ENCODE results near the gene TBC1D22A.
"Not testable (repeated sequence)": the region's sequence is repeated elsewhere in the genome, so short reads cannot be mapped to it uniquely, and the experiment has no call there.

TBC1D22A gene

DNA sequence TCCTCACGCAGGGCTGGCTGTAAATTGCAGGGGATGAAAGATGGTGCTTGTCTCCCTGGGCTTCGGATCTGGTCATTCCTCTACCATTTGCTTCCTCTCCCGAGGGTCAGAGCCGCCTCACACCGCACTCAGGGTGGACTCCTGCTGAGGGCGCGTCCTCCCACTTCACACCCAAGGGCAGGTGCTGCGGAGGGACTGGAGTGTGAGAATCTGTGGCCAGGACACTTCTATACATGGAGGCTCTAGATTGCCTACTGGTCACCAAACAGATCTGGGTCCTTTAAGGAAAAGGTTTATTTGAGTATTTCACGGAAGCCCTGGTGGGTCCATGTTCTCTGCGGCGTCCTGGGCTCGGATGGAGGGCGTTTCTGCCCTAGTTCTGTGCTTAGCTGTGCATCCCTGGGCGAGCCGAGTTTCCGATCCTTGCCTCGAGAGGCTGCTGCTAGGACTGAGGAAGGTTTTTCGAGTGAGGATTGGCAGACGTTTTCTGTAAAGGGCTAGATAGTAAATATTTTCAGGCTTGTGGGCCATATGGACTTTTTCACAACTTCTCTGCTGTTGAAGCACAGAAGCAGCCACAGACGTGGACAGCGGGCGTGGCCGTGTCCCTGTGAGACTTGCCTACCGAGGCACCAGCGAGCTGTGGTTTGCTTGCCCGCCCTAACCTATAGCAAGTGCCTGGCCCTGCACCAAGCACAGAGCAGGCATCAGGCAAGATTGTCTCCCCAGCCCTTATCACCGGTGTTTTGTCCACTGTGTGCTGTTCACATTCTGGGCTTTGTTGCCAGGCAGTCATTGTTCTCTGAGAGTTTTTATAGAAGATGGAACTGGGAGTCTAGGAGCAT, 279.0 kb downstream of the TBC1D22A start:
- DNase-seq = no peak

GRCh38 chr22:47042116-47042825, 279.8 kb downstream of the TBC1D22A start:
- no peak for DNase-seq

GRCh38 chr22:47042861-47043496, 280.5 kb downstream of the TBC1D22A start:
- DNase-seq = no peak

GRCh38 chr22:47043835-47044721, 281.6 kb downstream of the TBC1D22A start:
- DNase-seq = no peak

DNA sequence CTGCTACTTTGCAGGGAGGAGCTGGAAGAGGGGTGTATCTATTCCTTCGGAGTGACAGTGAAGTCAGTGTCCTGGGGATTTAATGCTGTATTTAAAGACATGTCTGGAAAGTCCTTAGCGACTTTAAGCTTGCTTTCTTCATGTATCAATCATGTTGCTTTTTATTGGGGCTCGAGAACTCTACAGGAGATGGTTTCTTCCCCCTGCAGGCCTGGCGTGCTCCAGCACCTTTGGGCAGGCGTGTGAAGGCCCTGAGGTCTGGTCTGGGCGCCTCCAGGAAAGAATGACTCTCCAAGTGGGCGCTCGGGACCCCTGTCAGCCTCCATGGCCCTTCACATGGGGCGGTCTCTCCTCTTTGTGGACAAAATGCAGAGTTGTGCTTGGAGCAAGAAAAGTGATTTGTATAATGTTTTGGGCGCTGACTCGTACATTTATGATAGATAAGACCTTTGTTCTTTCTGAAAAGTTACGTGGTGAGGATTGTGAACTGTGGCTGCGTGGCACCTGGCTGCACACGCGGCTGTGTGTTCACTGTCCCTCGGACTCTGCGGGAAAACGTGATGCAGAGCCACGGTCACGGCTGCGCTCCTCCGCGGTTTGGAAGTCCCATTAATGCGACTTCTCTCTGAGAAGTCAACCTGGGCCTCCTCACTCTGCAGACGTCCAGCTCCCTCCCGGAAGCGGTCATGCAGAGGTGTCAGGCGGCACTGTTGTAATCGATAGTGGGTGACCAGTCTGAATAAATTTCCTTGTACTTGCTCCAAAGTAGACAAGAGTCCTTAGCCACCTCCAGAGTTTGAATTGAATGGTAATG, 282.5 kb downstream of the TBC1D22A start:
- DNase-seq = no peak

DNA sequence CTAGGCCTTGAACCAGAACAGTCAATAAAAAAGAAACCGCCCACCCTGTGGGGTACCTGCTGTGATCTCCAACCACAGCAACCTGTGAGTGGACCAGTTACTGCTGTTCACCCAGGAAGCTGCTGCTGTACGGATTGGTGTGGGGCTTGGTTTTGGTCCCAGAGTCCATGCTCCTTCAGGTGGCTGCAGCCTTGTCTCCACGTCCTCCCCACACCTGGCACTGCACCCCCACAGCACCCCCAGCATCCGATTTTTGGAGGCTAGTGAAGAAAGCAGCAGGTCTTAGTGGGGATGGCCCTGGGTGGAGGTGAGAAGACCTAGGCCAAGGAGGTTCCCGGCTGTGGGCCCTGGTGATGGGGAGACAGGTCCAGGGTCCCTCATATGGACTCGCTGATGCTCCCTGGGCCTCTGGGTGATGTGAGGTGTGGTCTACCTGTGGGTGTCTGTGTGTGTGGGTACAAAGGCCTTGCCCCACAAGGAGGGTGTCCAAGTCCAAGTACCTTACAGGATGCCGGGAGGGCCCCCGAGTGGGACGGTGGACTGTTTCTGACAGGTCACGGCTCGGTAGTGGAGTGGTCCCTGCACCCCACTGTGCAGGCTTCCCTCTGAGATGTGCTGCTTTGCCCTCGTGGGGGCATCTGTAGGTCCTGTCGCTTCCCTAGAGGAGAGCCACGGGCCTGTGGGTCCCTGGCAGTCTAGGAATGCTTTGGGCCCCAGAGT, 283.4 kb downstream of the TBC1D22A start:
- no peak for DNase-seq

DNA sequence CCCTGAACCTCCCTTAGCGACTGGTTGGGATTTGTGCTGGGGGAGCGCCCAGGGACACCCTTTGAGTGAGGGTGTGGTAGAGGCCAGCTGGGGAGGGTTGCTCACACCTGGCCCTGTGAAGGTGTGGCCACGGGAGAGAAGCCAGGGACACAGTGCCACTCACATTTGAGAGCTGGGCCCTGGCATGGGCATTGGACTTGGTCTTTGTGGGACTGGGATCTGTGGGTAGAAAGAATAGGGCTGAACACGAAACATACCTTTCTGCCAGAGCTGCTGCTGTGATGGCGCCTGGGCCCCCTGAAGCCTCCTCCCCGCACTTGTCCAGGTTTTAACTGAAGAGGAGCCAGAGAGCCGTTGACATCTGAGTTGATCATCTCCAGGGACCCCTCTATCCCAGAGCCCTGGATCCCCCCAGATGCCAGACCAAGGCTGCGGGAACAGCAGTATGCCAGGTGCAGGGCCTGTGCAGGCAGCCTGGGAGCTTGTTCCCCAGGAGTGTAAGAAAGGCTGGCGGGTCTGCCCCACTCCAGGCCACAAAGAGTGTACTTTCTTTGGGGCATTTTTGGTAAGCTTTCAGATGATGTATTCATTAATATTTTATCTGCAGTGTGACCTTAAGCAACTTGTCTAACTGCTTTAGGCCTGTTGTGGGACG, 284.1 kb downstream of the TBC1D22A start:
- no peak for DNase-seq

DNA sequence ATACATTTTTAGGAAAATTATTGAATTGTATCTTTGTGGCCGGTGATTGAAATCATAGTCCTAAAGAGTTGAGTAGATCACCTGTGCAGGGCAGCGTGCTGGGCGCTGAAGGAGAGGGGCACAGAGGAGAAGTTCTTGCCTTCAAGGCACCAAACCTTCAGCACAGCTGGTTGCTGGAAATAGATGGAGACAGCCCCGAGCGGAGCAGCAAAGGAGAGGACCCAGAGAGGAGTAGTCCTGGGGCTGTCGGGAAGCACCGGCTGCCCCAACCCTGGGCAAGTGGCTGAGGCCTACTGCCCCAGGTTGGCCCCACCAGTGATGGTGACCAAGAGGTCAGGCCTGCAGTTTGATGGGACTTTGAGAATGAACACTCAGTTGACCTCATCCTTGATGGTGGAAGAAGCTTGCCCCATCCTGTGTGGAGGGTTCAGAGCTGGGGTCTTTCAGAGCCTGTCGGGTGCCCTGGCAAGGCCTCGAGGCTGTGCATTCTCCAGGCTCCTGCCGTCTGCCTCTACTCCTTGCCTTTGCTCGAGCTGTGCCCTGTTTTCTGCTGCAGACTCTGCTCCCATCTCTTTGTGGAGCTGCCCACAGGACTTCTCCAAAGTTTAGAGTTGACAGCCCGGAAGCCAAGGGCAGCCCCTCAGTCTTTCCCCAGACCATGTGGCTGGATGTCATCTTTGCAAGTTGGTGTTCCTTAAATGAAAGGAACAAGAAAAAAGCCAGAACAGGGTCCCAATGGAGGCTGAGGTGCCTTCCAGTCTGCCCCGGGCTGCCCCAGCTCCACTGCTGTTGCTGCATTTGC, 285.1 kb downstream of the TBC1D22A start:
- DNase-seq = no peak

GRCh38 chr22:47048123-47049077, 285.9 kb downstream of the TBC1D22A start:
- no peak for DNase-seq

GRCh38 chr22:47049078-47049624, 286.7 kb downstream of the TBC1D22A start:
- no peak for DNase-seq

- DNase-seq = not testable (repeated sequence)
Observed at GRCh38 chr22:47049736-47050400, 287.4 kb downstream of the TBC1D22A start.

GRCh38 chr22:47050401-47051051, 288.1 kb downstream of the TBC1D22A start:
- DNase-seq = no peak

DNA sequence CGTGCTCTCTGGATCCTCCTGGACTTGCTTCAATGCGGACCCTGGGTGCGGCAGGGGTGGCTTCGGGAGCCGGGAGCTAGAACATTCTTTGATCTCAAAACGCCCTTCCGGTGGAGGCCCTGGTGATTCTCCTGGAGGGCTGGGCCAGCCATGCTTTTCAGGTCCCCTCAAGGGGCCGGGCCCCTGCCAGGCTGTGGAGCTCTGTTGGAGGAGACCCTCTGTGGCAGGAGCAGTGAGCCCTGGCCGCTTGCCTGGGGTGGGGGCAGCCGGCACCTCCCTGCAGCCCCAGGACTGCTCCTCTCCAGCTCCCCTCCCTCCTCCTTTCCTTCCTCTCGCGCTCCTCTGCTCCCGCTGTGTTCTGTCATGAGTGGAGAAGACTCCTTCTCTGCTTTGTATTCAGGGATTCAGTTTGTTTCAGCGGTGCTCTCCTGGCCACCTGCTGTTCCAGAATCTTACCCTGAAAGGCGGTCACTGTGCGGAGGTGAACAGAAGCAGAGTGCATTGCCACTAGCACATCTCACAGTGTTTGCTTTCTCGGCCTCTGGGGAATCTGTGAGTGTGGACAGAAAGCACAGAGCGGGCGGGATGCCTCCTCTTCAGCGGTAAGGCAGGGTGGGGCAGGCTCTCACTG, 289.1 kb downstream of the TBC1D22A start:
- no peak for DNase-seq

DNA sequence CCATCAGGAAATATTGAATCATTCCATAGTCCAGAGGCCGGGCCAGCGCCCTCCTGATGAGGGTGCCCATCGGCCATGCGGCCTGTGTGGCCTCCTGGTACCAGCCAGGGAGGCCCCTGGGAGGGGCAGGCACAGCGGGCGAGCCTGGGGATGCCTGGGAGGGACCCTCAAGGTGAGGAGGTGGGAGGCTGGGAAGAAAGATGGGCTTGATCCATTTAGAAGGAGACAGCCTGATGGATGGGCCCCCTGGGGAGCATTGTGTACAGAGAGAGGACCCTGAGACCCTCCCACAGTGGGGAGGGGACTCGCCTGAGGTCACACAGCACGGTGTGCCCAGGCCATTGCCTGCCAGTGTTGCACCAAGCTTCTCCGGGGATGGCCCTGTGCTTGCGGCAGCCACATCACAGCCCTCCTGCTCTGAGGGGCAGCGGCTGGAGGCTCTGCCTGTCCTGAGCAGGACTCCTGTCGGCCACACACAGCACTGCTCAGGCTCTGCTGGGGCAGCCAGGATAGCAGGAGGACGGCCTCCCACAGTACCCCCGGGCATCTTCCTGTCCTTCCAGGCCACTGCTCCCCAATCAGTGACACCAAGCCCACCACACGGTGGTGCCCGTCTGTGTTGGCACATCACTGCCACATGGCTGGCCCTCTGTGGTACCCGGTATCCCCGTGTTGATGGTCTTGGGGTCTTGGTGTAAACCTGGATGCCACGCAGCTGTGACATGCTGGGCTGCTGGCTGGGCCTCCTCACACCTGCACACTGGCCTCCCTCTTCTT, 290.0 kb downstream of the TBC1D22A start:
- DNase-seq = no peak

DNA sequence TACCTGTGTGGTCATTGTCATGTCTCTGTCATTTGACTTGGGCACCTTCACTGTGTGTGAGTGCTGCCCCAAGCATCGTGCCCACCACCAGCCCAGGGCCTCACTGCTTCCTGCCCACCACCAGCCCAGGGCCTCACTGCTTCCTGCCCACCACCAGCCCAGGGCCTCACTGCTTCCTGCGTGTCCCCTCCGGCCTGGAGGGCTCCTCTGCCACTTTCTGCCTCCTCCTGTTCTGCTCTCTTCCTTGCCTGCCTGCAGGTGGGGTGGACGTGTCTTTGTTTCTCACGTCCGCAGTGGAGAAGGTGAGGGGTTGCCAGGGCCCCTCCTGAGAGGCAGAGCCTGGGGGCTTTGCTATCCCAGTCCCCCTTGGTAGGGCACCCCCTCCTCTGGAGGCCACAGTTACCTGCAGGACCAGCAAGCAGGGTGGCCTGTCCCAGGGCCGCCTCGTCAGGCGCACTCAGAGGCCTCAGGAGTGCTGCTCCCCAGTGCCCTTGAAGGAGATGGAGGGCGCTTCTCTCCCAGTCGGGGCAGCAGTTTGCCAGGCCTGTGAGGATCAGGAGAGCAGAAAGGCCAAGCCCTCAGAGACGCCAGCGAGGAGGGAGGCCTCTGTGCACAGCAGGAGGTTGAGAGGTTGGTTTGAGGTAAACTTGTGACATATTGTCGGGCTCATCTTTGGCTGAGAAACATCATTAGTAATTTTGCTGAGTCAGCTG, 290.7 kb downstream of the TBC1D22A start:
- no peak for DNase-seq

Measured in CD4-positive, alpha-beta T cell treated with Interleukin-21 for 1 hour (primary cell).